Heart left ventricle (tissue), 16 donors: Measurements from ENCODE around the gene HNRNPL. TPM values are rescaled to one million over a fixed set of nuclear protein-coding genes. Genes with fewer than 3 reads are reported as not detected.
"Not testable (repeated sequence)": the region's sequence is repeated elsewhere in the genome, so short reads cannot be mapped to it uniquely, and the experiment has no call there.

Source experiments
- ATAC-seq, 4 donors: fragments of 200-7000 bp; cut with Tn5 transposase; one replicate each; pipeline ENCODE4 v1.9.1; 2020 to 2022; ENCODE audit warnings: moderate library complexity in 4 of 4, mild to moderate bottlenecking in 3 of 4, moderate number of reproducible peaks in 1 of 4
- DNase-seq, 5 donors: peaks; one replicate each; pipeline ENCODE4 v3.0.0-alpha.2; 2020
- H3K27ac ChIP-seq, 12 donors: fragments of 200-600 bp; sonication (generic) in 4 of 12; one replicate each; pipeline versions ENCODE4 v1.5.0 to v1.8.0; 2016 to 2022; ENCODE audit warnings: mild to moderate bottlenecking in 2 of 12
- H3K27me3 ChIP-seq, 9 donors: fragments of 200-600 bp; sonication (generic) in 2 of 9; one replicate each; pipeline versions ENCODE4 v1.5.1 to v1.8.0; 2016 to 2022; ENCODE audit warnings: mild to moderate bottlenecking in 3 of 9
- H3K36me3 ChIP-seq, 9 donors: fragments of 200-600 bp; sonication (generic) in 2 of 9; one replicate each; pipeline versions ENCODE4 v1.5.0 to v1.8.0; 2018 to 2022; ENCODE audit warnings: mild to moderate bottlenecking in 2 of 9
- H3K4me1 ChIP-seq, 12 donors: fragments of 200-600 bp; sonication (generic) in 4 of 12; one replicate each; pipeline versions ENCODE4 v1.5.0 to v1.8.0; 2016 to 2022; ENCODE audit warnings: mild to moderate bottlenecking in 3 of 12
- H3K4me3 ChIP-seq, 12 donors: fragments of 200-600 bp; sonication (generic) in 4 of 12; one replicate each; pipeline versions ENCODE4 v1.5.0 to v1.8.0; 2017 to 2022; ENCODE audit warnings: mild to moderate bottlenecking in 9 of 12, moderate library complexity in 4 of 12
- H3K9me3 ChIP-seq, 12 donors: fragments of 200-600 bp; sonication (generic) in 4 of 12; one replicate each; pipeline versions ENCODE4 v1.5.0 to v1.8.0; 2016 to 2022; ENCODE audit warnings: mild to moderate bottlenecking in 1 of 12
- POLR2A ChIP-seq, 2 donors: fragments of 450-650 bp; IDR thresholded peaks; one replicate each; pipeline ENCODE4 v1.6.1; 2017; ENCODE audit warnings: antibody characterized with exemption in 2 of 2, mild to moderate bottlenecking in 2 of 2, moderate library complexity in 2 of 2
- WGBS, 4 donors: extraction: QIAGEN DNeasy Blood & Tissue Kit in 2 of 4; methylation state at CpG; one replicate each; pipeline versions ENCODE4 v1.1.5 to v1.1.7; 2013 to 2018; 5-methylcytosine and 5-hydroxymethylcytosine counted together
- intact Hi-C, 10 donors: fragments of 100-400 bp; cut with DNase I; formaldehyde crosslinking; loops; one replicate each; pipeline versions ENCODE4 v1.11.1 to v1.14.2; 2022
- polyA plus RNA-seq, 2 donors: library from polyadenylated mRNA; stranded (reverse); fragments of 200-250 nt; gene quantifications; one replicate each; pipeline ENCODE4 v1.2.3, GENCODE V29; 2013
- total RNA-seq, 9 donors: library from RNA; depleted of rRNA in 2 of 9; stranded (reverse); fragments of >200 nt in 2 of 9; fragmentation: NEBNext Ultra II Directional in 3 of 9; extraction: Animal tissue kit (Norgen Biotek cat#: 25700) in 3 of 9; gene quantifications; one replicate each; pipeline versions ENCODE4 v1.1.0 to v1.2.4, GENCODE V29; 2016 to 2023
- TF ChIP-seq, protein P1 (sequence below), 12 donors: fragments of 200-600 bp; sonication (generic) in 4 of 12; IDR thresholded peaks; one replicate each; pipeline versions ENCODE4 v1.5.0 to v1.8.0; 2018 to 2022; ENCODE audit warnings: antibody characterized with exemption in 12 of 12, mild to moderate bottlenecking in 5 of 12
- donor health status: ischemic (EF 13 %, LVEDD 7.1; RV severe dilation, severe dysfunction).
- donor health status: healthy with polysubstance abuse.
- donor health status: DM: no; HTN: yes; CAD: no.
- donor health status: DM: no; HTN: no; CAD: no.
- donor health status: ischemic (EF 25% LVEDD 6.9; RV normal size, moderate dysfunction).
- donor health status: ischemic (EF 25% LVEDD 5.7; RV mildly dilated, moderate dysfunction).
- donor health status: healthy.
- donor health status: DM: yes; HTN: yes; CAD: no.
- donor health status: ischemic (EF 35%, LVEDD 5.7; RV mildly dilated, moderate dysfunction).
- donor health status: nonischemic (EF 11% LVEDD 7.7; RV severe dilation, severe dysfunction).
- donor health status: DM: yes; HTN: yes; CAD: no.
- donor health status: PGD.
- donor health status: ischemic (EF 29% LVEDD 5.4; RV normal size, mild dysfunction).
- donor health status: nonischemic (EF 23%, LVEDD 6.1; RV moderate dilation, normal function).

The HNRNPL gene
- total and polyA plus RNA-seq, 11 donors: 93.6 to 256 (median 149) TPM

DNA sequence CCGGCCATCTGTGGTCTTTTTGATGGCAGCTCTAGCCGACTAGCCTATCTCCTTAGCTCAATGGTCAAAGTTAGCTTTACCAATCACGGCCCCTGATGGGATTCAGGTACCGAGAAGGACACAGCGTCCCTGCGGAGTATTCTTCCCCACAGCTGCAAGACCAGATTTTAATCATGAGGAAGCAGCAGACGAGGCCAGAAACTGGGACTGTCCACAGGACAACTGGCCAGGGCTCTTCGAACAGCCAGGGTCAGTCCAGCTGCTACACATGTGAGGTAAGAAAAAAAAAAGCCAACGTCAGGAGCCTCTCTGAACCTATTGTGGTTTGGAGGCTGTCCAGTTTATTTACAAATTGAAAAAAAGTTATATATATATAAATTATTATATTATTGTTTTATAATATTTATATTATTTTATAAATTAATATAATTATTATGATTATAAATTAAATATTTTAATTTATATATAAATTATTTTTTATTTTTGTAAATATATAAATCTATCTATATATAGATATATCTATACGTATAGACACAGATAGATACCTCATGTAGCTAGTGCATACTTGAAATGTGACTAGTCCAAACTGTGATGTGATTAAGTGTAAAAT is 17.5 kb upstream of the HNRNPL start:
- DNase-seq (no peak), ATAC-seq (no peak)
- intact Hi-C loops: no loop called here
- H3K36me3 ChIP-seq: no peaks in the 10 kb centered on the region
- no peaks in the 10 kb centered on the region for H3K27me3 ChIP-seq
- H3K27ac ChIP-seq: no peak overlapping the region
- TF ChIP-seq, protein P1, sequence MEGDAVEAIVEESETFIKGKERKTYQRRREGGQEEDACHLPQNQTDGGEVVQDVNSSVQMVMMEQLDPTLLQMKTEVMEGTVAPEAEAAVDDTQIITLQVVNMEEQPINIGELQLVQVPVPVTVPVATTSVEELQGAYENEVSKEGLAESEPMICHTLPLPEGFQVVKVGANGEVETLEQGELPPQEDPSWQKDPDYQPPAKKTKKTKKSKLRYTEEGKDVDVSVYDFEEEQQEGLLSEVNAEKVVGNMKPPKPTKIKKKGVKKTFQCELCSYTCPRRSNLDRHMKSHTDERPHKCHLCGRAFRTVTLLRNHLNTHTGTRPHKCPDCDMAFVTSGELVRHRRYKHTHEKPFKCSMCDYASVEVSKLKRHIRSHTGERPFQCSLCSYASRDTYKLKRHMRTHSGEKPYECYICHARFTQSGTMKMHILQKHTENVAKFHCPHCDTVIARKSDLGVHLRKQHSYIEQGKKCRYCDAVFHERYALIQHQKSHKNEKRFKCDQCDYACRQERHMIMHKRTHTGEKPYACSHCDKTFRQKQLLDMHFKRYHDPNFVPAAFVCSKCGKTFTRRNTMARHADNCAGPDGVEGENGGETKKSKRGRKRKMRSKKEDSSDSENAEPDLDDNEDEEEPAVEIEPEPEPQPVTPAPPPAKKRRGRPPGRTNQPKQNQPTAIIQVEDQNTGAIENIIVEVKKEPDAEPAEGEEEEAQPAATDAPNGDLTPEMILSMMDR (IDR thresholded peaks at IDR 0.05): no peak
- no peak for TF ChIP-seq POLR2A (IDR thresholded peaks at IDR 0.05)
- H3K4me3 ChIP-seq: no peak overlapping the region
- no peaks in the 10 kb centered on the region for H3K9me3 ChIP-seq
- 85 to 86% (median 85%) methylated on average over 10 of the region's 10 CpGs for WGBS, 4 donors
- H3K4me1 ChIP-seq: peaks cover 5 to 55% (median 24%) of the 10 kb centered on the region in 12 donors

DNA sequence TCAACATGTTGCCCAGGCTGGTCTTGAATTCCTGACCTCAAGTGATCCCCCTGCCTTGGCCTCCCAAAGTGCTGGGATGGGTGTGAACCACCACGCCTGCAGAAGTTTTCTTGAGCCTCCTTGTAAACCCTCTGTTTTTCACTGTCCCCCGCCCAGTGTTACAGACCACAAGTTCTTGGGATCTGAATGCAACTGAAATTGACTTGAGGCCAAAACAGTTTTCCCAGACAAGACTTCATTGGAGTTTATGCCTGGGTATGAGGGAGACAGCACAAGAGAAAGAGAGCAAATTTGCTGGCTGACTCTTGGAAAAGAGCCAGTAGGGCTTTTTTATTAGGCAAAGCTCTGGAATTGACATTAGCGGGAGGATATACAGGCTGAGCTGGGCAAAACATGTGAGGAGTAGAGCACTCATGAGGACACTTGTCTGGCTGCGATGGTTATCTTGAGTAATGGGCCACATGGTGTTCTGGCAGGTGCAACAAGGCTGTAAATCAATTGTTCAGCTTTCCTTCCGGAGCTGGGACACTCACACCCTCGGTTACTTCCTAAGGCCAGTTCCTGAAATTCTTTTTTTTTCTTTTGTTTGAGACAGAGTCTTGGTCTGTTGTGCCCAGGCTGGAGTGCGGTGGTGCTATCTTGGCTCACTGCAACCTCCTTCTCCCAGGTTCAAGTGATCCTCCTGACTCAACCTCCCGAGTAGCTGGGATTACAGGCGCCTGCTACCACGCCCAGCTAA is 12.7 kb upstream of the HNRNPL start:
- no peaks in the 10 kb centered on the region for H3K9me3 ChIP-seq
- H3K27ac ChIP-seq: peak overlapping the region; percentile 7 to 76 (median 57)
- H3K4me3 ChIP-seq: no peak overlapping the region
- TF ChIP-seq, protein P1 (IDR thresholded peaks at IDR 0.05): no peak
- H3K27me3 ChIP-seq: no peaks in the 10 kb centered on the region
- H3K36me3 ChIP-seq: no peaks in the 10 kb centered on the region
- 47 to 58% (median 51%) methylated on average over 10 of the region's 10 CpGs for WGBS, 4 donors
- intact Hi-C loops: no loop called here
- DNase-seq (peak in 3 of 5 donors; percentile 30 to 58 (median 47)), ATAC-seq (peak; percentile 82 to 95 (median 86))
- peaks cover 0 to 46% (median 15%) of the 10 kb centered on the region in 12 donors for H3K4me1 ChIP-seq

DNA sequence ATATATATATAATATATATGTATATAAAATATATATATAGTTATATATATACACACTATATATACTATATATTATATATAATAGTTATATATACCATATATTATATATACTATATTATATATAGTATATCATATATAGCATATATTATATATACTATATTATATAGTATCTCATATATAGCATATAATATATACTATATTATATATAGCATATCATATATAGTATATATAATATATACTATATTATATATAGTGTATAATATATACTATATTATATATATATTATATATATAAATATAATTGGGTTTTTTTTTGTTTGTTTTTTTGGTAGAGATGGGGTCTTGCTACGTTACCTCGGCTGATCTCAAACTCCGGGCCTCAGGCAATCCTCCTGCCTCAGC is 11.6 kb upstream of the HNRNPL start:
- TF ChIP-seq, protein P1 (IDR thresholded peaks at IDR 0.05): no peak
- no peak for TF ChIP-seq POLR2A (IDR thresholded peaks at IDR 0.05)
- Histone ChIP-seq H3K27ac (peak overlapping the region in 1 of 12 donors; percentile 50), H3K4me1 (peaks cover 0 to 53% (median 15%) of the 10 kb centered on the region in 12 donors), H3K4me3 (no peak overlapping the region), H3K36me3 (no peaks in the 10 kb centered on the region), H3K27me3 (no peaks in the 10 kb centered on the region), H3K9me3 (no peaks in the 10 kb centered on the region)
- DNase-seq: no peak
- no peak for ATAC-seq
- intact Hi-C loops: no loop called here
- 93 to 97% (median 95%) methylated on average over 3 of the region's 3 CpGs for WGBS, 4 donors

DNA sequence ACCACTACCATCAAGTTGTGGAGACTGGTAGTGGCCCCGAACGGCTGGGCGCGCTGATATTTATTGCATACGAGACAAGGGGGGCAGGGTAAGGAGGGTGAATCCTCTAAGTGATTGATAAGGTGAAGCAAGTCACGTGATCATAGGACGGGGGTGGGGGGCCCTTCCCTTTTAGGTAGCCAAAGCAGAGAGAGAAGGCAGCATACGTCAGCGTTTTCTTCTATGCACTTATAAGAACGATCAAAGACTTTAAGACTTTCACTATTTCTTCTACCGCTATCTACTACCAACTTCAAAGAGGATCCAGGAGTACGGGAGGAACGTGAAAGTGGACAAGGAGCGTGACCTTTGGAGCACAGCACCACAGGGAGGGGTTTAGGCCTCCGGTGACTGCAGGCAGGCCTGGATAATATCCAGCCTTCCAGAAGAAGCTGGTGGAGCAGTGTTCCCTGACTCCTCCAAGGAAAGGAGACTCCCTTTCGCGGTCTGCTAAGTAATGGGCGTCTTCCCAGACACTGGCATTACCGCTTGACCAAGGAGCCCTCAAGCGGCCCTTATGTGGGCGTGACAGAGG is 9.9 kb upstream of the HNRNPL start:
- H3K9me3 ChIP-seq, H3K4me3 ChIP-seq, H3K36me3 ChIP-seq, DNase-seq, ATAC-seq, H3K27me3 ChIP-seq, intact Hi-C loops, H3K27ac ChIP-seq: not testable (repeated sequence)
- peaks cover 0 to 42% (median 15%) of the 10 kb centered on the region in 12 donors for H3K4me1 ChIP-seq
- WGBS, 4 donors: 64 to 74% (median 71%) methylated on average over 19 to 21 of the region's 21 CpGs
